Loucy (cell line): ENCODE results near the gene PRORP.

Experiments used
- CTCF ChIP-seq: fragments of 200-600 bp; sonication (generic); conservative IDR thresholded peaks from 2 replicates; pipeline ENCODE4 v1.5.1; 2014; ENCODE audit warnings: mild to moderate bottlenecking, antibody characterized with exemption, low read length
- EZH2phosphoT487 ChIP-seq: fragments of 200-600 bp; IDR thresholded peaks from 2 replicates; pipeline ENCODE4 v1.6.1; 2018; ENCODE audit warnings: antibody characterized with exemption, mild to moderate bottlenecking, moderate library complexity, borderline replicate concordance

- TF ChIP-seq CTCF (no peak), EZH2phosphoT487 (no peak)
Observed at GRCh38 chr14:35121026-35121886, 1.1 kb upstream of the PRORP start.
